Measurements from ENCODE around the gene ATRIP.

The ATRIP gene

DNA sequence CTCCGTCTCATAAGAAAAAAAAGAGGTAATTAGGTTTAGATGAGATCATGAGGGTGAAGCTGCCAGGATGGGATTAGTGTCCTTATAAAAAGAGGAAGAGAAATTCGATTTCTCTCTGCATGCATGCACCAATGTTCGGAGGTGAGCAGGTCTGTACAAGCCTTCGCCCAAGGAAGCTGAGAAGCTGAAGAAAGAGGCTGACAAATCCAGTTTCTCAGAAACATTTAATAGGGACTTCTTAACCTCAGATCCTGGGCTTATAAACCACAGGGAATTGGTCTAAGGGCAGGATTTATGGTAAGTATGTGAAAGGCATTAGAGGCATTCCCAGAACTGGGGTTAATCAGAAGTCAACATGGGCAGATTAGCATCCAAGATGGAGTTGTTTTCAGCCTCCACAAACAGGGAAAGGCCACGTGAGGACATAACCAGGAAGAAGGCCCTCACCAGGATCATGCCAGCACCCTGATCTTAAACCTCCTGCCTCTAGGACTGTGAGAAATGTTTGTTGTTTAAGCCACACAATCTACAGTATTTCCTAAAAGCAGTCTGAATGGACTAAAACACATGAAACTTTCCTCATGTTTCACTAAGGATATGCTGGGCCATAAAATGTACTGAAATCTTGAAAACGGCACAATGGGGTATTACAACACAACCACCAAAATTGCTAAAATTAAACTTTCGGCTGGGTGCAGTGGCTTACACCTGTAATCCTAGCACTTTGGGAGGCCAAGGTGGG lies 46.1 kb downstream of the ATRIP start:
- Histone ChIP-seq H3K27me3 (ENCODE audit: control insufficient read depth in 1 of 2, insufficient read depth in 1 of 2, low read length in 2 of 2) (no peaks in the 10 kb centered on the region), H2BK120ac (ENCODE audit: low read depth, low read length) (no peak overlapping the region), H3K36me3 (ENCODE audit: control insufficient read depth in 1 of 2, insufficient read depth in 2 of 2, low read depth in 1 of 2, low read length in 2 of 2) (peaks cover 9 to 34% of the 10 kb centered on the region in 2 experiments), H3K23ac (ENCODE audit: low read length in 2 of 2) (no peak overlapping the region), H2BK15ac (ENCODE audit: low read depth, poor library complexity, severe bottlenecking) (no peak overlapping the region), H3K27ac (ENCODE audit: low read length, poor library complexity, severe bottlenecking) (no peak overlapping the region), H4K91ac (ENCODE audit: low read length) (no peak overlapping the region), H3K4me2 (ENCODE audit: low read length, poor library complexity, severe bottlenecking) (no peak overlapping the region), H3K4ac (ENCODE audit: low read depth in 1 of 2, low read length in 2 of 2) (no peak overlapping the region), H4K8ac (ENCODE audit: low read length) (no peak overlapping the region), H3K9me3 (ENCODE audit: control insufficient read depth, low read length) (no peaks in the 10 kb centered on the region), H3K4me1 (ENCODE audit: control insufficient read depth, insufficient read depth, low read depth, low read length) (no peaks in the 10 kb centered on the region), H2AFZ (ENCODE audit: low read depth, low read length) (no peak overlapping the region), H2AK5ac (ENCODE audit: low read length, severe bottlenecking) (no peak overlapping the region), H2BK5ac (ENCODE audit: low read depth, low read length, poor library complexity, severe bottlenecking) (no peak overlapping the region), H3K9ac (ENCODE audit: low read length) (peak overlapping the region; percentile 53), H3K79me1 (replicated peaks; ENCODE audit: low read length, poor library complexity, severe bottlenecking) (peaks cover 4% of the 10 kb centered on the region), H3K4me3 (ENCODE audit: insufficient read depth in 1 of 2, low read depth in 1 of 2, low read length in 2 of 2) (no peak overlapping the region), H3K14ac (ENCODE audit: low read length in 2 of 2) (no peak overlapping the region), H3K18ac (ENCODE audit: low read depth in 1 of 2, low read length in 2 of 2) (no peak overlapping the region), H2BK12ac (ENCODE audit: low read length in 2 of 2) (no peak overlapping the region)
- DNase-seq = peak; percentile 16
- 94% methylated on average over 7 of the region's 7 CpGs for WGBS

DNA sequence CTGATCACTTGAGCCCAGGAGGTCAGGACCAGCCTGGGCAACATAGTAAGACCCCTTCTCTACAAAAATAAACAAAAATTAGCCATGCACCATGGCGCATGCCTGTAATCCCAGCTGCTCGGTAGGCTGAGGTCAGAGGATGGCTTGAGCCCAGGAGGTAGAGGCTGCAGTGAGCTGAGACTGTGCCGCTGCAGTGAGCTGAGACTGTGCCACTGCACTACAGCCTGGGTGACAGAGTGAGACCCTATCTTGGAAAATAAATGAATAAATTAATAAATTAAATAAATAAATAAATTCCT lies 46.6 kb downstream of the ATRIP start:
- no peak overlapping the region for H2BK5ac ChIP-seq (ENCODE audit: low read depth, low read length, poor library complexity, severe bottlenecking)
- H3K4me1 ChIP-seq (ENCODE audit: control insufficient read depth, insufficient read depth, low read depth, low read length) = no peaks in the 10 kb centered on the region
- H3K4me2 ChIP-seq (ENCODE audit: low read length, poor library complexity, severe bottlenecking) = no peak overlapping the region
- no peak overlapping the region for H2BK12ac ChIP-seq (ENCODE audit: low read length in 2 of 2)
- H2BK15ac ChIP-seq (ENCODE audit: low read depth, poor library complexity, severe bottlenecking) = no peak overlapping the region
- no peak overlapping the region for H3K18ac ChIP-seq (ENCODE audit: low read depth in 1 of 2, low read length in 2 of 2)
- H2AFZ ChIP-seq (ENCODE audit: low read depth, low read length) = no peak overlapping the region
- no peak overlapping the region for H3K27ac ChIP-seq (ENCODE audit: low read length, poor library complexity, severe bottlenecking)
- H3K4ac ChIP-seq (ENCODE audit: low read depth in 1 of 2, low read length in 2 of 2) = no peak overlapping the region
- H3K79me1 ChIP-seq (replicated peaks; ENCODE audit: low read length, poor library complexity, severe bottlenecking) = peaks cover 4% of the 10 kb centered on the region
- H3K9ac ChIP-seq (ENCODE audit: low read length) = peak overlapping the region; percentile 53
- H3K36me3 ChIP-seq (ENCODE audit: control insufficient read depth in 1 of 2, insufficient read depth in 2 of 2, low read depth in 1 of 2, low read length in 2 of 2) = peaks cover 9 to 39% of the 10 kb centered on the region in 2 experiments
- no peak for DNase-seq
- H3K9me3 ChIP-seq (ENCODE audit: control insufficient read depth, low read length) = no peaks in the 10 kb centered on the region
- H2AK5ac ChIP-seq (ENCODE audit: low read length, severe bottlenecking) = no peak overlapping the region
- no peak overlapping the region for H3K4me3 ChIP-seq (ENCODE audit: insufficient read depth in 1 of 2, low read depth in 1 of 2, low read length in 2 of 2)
- H2BK120ac ChIP-seq (ENCODE audit: low read depth, low read length) = no peak overlapping the region
- H3K14ac ChIP-seq (ENCODE audit: low read length in 2 of 2) = no peak overlapping the region
- WGBS = 100% methylated on average over 2 of the region's 3 CpGs
- H3K23ac ChIP-seq (ENCODE audit: low read length in 2 of 2) = no peak overlapping the region
- H4K91ac ChIP-seq (ENCODE audit: low read length) = no peak overlapping the region
- H3K27me3 ChIP-seq (ENCODE audit: control insufficient read depth in 1 of 2, insufficient read depth in 1 of 2, low read length in 2 of 2) = no peaks in the 10 kb centered on the region
- H4K8ac ChIP-seq (ENCODE audit: low read length) = no peak overlapping the region

DNA sequence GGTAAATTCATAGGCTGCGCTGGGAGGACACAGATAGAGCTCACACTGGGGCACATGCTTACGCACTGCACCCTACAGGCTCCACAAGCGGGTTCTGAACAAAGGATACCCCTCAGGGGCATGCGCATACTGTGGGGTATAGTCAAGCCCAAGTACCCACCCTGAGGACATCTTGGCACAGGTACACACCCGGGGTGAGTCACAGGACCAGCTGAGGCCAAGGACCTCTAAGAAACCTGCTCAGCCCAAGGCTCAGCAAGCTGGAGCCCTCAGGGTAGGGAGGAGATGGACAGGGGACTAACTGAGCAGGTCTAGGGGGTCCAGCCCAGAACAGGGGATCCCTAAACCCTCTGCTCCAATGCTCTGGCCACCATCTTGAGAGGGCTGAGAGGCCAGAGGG lies 54.1 kb downstream of the ATRIP start:
- Histone ChIP-seq H2AFZ (ENCODE audit: low read depth, low read length) (no peak overlapping the region), H3K4me1 (ENCODE audit: control insufficient read depth, insufficient read depth, low read depth, low read length) (peaks cover 25% of the 10 kb centered on the region), H3K18ac (ENCODE audit: low read depth in 1 of 2, low read length in 2 of 2) (no peak overlapping the region), H2BK12ac (ENCODE audit: low read length in 2 of 2) (no peak overlapping the region), H3K79me1 (replicated peaks; ENCODE audit: low read length, poor library complexity, severe bottlenecking) (peaks cover 15% of the 10 kb centered on the region), H3K27ac (ENCODE audit: low read length, poor library complexity, severe bottlenecking) (no peak overlapping the region), H2AK5ac (ENCODE audit: low read length, severe bottlenecking) (no peak overlapping the region), H2BK120ac (ENCODE audit: low read depth, low read length) (no peak overlapping the region), H4K8ac (ENCODE audit: low read length) (no peak overlapping the region), H3K23ac (ENCODE audit: low read length in 2 of 2) (peak overlapping the region in 1 of 2 experiments; percentile 15), H4K91ac (ENCODE audit: low read length) (no peak overlapping the region), H3K4me2 (ENCODE audit: low read length, poor library complexity, severe bottlenecking) (no peak overlapping the region), H3K36me3 (ENCODE audit: control insufficient read depth in 1 of 2, insufficient read depth in 2 of 2, low read depth in 1 of 2, low read length in 2 of 2) (peaks cover 27 to 33% of the 10 kb centered on the region in 2 experiments), H2BK5ac (ENCODE audit: low read depth, low read length, poor library complexity, severe bottlenecking) (no peak overlapping the region), H3K9ac (ENCODE audit: low read length) (no peak overlapping the region), H3K4me3 (ENCODE audit: insufficient read depth in 1 of 2, low read depth in 1 of 2, low read length in 2 of 2) (no peak overlapping the region), H3K14ac (ENCODE audit: low read length in 2 of 2) (no peak overlapping the region), H2BK15ac (ENCODE audit: low read depth, poor library complexity, severe bottlenecking) (no peak overlapping the region), H3K4ac (ENCODE audit: low read depth in 1 of 2, low read length in 2 of 2) (no peak overlapping the region), H3K9me3 (ENCODE audit: control insufficient read depth, low read length) (no peaks in the 10 kb centered on the region), H3K27me3 (ENCODE audit: control insufficient read depth in 1 of 2, insufficient read depth in 1 of 2, low read length in 2 of 2) (no peaks in the 10 kb centered on the region)
- 95% methylated on average over 5 of the region's 5 CpGs for WGBS
- DNase-seq = no peak

DNA sequence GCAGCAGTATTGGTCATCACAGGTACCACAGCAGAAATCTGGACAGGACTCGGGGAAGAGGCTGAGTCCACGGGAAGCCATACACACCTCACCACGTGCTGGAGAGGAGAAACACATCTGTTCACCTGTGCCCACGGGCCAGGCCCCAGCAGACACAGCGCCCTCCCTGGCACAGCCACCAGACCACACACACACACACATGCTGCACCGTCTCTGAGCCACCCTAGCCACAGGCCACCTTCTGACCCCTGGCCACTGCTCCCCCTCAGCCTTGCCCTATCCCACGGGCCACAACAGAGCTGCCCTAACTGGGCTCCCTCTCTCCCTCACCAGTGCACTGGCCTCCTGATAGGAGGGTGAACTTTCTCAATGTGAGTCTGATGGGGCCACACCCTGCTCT lies 54.7 kb downstream of the ATRIP start:
- no peak overlapping the region for H3K9ac ChIP-seq (ENCODE audit: low read length)
- no peak overlapping the region for H2BK5ac ChIP-seq (ENCODE audit: low read depth, low read length, poor library complexity, severe bottlenecking)
- H2AFZ ChIP-seq (ENCODE audit: low read depth, low read length) = no peak overlapping the region
- no peak overlapping the region for H2BK12ac ChIP-seq (ENCODE audit: low read length in 2 of 2)
- H2BK120ac ChIP-seq (ENCODE audit: low read depth, low read length) = no peak overlapping the region
- DNase-seq = no peak
- WGBS = 88% methylated on average over 7 of the region's 7 CpGs
- H3K23ac ChIP-seq (ENCODE audit: low read length in 2 of 2) = no peak overlapping the region
- H3K9me3 ChIP-seq (ENCODE audit: control insufficient read depth, low read length) = no peaks in the 10 kb centered on the region
- no peak overlapping the region for H2AK5ac ChIP-seq (ENCODE audit: low read length, severe bottlenecking)
- H3K18ac ChIP-seq (ENCODE audit: low read depth in 1 of 2, low read length in 2 of 2) = no peak overlapping the region
- no peaks in the 10 kb centered on the region for H3K27me3 ChIP-seq (ENCODE audit: control insufficient read depth in 1 of 2, insufficient read depth in 1 of 2, low read length in 2 of 2)
- no peak overlapping the region for H3K14ac ChIP-seq (ENCODE audit: low read length in 2 of 2)
- no peak overlapping the region for H2BK15ac ChIP-seq (ENCODE audit: low read depth, poor library complexity, severe bottlenecking)
- no peak overlapping the region for H3K4me2 ChIP-seq (ENCODE audit: low read length, poor library complexity, severe bottlenecking)
- peaks cover 15% of the 10 kb centered on the region for H3K79me1 ChIP-seq (replicated peaks; ENCODE audit: low read length, poor library complexity, severe bottlenecking)
- H4K8ac ChIP-seq (ENCODE audit: low read length) = no peak overlapping the region
- H3K4ac ChIP-seq (ENCODE audit: low read depth in 1 of 2, low read length in 2 of 2) = no peak overlapping the region
- peaks cover 25% of the 10 kb centered on the region for H3K4me1 ChIP-seq (ENCODE audit: control insufficient read depth, insufficient read depth, low read depth, low read length)
- no peak overlapping the region for H3K4me3 ChIP-seq (ENCODE audit: insufficient read depth in 1 of 2, low read depth in 1 of 2, low read length in 2 of 2)
- H3K27ac ChIP-seq (ENCODE audit: low read length, poor library complexity, severe bottlenecking) = no peak overlapping the region
- H4K91ac ChIP-seq (ENCODE audit: low read length) = no peak overlapping the region
- H3K36me3 ChIP-seq (ENCODE audit: control insufficient read depth in 1 of 2, insufficient read depth in 2 of 2, low read depth in 1 of 2, low read length in 2 of 2) = peaks cover 24 to 33% of the 10 kb centered on the region in 2 experiments
